Endodermal cell (in vitro differentiated cells): ENCODE data around the gene SPAG6. TPM values are rescaled to one million over a fixed set of nuclear protein-coding genes. Genes with fewer than 3 reads are reported as not detected.

Experiments used
- DNase-seq: peaks from one replicate; pipeline ENCODE4 v3.0.0-alpha.2; 2017
- H3K27ac ChIP-seq: 2 replicates; pipeline ENCODE4 v1.5.1; 2013; ENCODE audit warnings: mild to moderate bottlenecking, low read depth, low read length, moderate library complexity
- H3K27me3 ChIP-seq: 2 replicates; pipeline ENCODE4 v1.6.1; 2013; ENCODE audit warnings: mild to moderate bottlenecking, low read length, moderate library complexity; ENCODE audit not compliant: insufficient read depth, control insufficient read depth, poor library complexity, severe bottlenecking
- H3K36me3 ChIP-seq: 2 replicates; pipeline ENCODE4 v1.7.0; 2013; ENCODE audit warnings: mild to moderate bottlenecking, low read length, moderate library complexity; ENCODE audit not compliant: control insufficient read depth, insufficient read depth
- H3K4me1 ChIP-seq: one replicate; pipeline ENCODE4 v1.7.0; 2013; ENCODE audit warnings: low read length; ENCODE audit not compliant: control insufficient read depth, insufficient read depth
- H3K4me3 ChIP-seq: 2 replicates; pipeline ENCODE4 v1.5.1; 2013; ENCODE audit warnings: mild to moderate bottlenecking, low read length, moderate library complexity
- H3K9ac ChIP-seq: 2 replicates; pipeline ENCODE4 v1.6.1; 2013; ENCODE audit warnings: mild to moderate bottlenecking, low read length, moderate library complexity; ENCODE audit not compliant: poor library complexity, severe bottlenecking; ENCODE audit errors: extremely low read depth
- H3K9me3 ChIP-seq: 2 replicates; pipeline ENCODE4 v1.6.1; 2013; ENCODE audit warnings: mild to moderate bottlenecking, low read length, moderate library complexity; ENCODE audit not compliant: control insufficient read depth
- H3K27ac Mint-ChIP-seq: 2 replicates; pipeline ENCODE4 v1.8.0; 2020; ENCODE audit warnings: mixed read lengths
- H3K27me3 Mint-ChIP-seq: 2 replicates; pipeline ENCODE4 v1.8.0; 2021; ENCODE audit warnings: mild to moderate bottlenecking, mixed read lengths; ENCODE audit not compliant: insufficient read depth
- H3K36me3 Mint-ChIP-seq: 2 replicates; pipeline ENCODE4 v1.8.0; 2020; ENCODE audit warnings: low read depth, mixed read lengths
- H3K4me1 Mint-ChIP-seq: 2 replicates; pipeline ENCODE4 v1.8.0; 2020; ENCODE audit warnings: mixed read lengths
- H3K4me3 Mint-ChIP-seq: 2 replicates; pipeline ENCODE4 v1.8.0; 2020; ENCODE audit warnings: mild to moderate bottlenecking, moderate library complexity, mixed read lengths
- H3K9me3 Mint-ChIP-seq: 2 replicates; pipeline ENCODE4 v1.8.0; 2020; ENCODE audit warnings: mild to moderate bottlenecking, mixed read lengths
- WGBS, 2 experiments: methylation state at CpG; one replicate each; pipeline versions ENCODE4 v1.1.5 to v1.1.7; 2013; ENCODE audit warnings: missing lambda C conversion rate in 2 of 2, mixed read lengths in 1 of 2; ENCODE audit not compliant: insufficient coverage in 1 of 2, insufficient read length in 1 of 2; 5-methylcytosine and 5-hydroxymethylcytosine counted together
- total RNA-seq, 2 donors: library from RNA; stranded (reverse); fragmentation: NEBNext Ultra II Directional in 1 of 2; extraction: Animal tissue kit (Norgen Biotek cat#: 25700) in 1 of 2; gene quantifications; 2 replicates in 1 of 2; 3 replicates in 1 of 2; pipeline ENCODE4 v1.2.1, GENCODE V29; 2021
- TF ChIP-seq, protein P1 (sequence below): fragments of 200-600 bp; sonication (generic); conservative IDR thresholded peaks from 2 replicates; pipeline ENCODE4 v1.5.0; 2021; ENCODE audit warnings: antibody characterized with exemption, mild to moderate bottlenecking

The SPAG6 gene
- total RNA-seq, 2 donors from 2014 or later = 1.1 to 2.1 TPM

GRCh38 chr10:22344781-22345300 lies 455 bp upstream of the SPAG6 start:
- Mint-ChIP-seq H3K4me1 (peaks cover 7% of the 10 kb centered on the region), H3K27me3 (peaks cover 94% of the 10 kb centered on the region), H3K27ac (no peak overlapping the region), H3K36me3 (no peaks in the 10 kb centered on the region), H3K9me3 (peaks cover 4% of the 10 kb centered on the region), H3K4me3 (peak overlapping the region; percentile 51)
- Histone ChIP-seq H3K9me3 (no peaks in the 10 kb centered on the region), H3K27ac (no peak overlapping the region), H3K36me3 (no peaks in the 10 kb centered on the region), H3K4me3 (peak overlapping the region; percentile 69), H3K27me3 (peaks cover 95% of the 10 kb centered on the region), H3K9ac (no peak overlapping the region), H3K4me1 (peaks cover 4% of the 10 kb centered on the region)
- TF ChIP-seq, protein P1, sequence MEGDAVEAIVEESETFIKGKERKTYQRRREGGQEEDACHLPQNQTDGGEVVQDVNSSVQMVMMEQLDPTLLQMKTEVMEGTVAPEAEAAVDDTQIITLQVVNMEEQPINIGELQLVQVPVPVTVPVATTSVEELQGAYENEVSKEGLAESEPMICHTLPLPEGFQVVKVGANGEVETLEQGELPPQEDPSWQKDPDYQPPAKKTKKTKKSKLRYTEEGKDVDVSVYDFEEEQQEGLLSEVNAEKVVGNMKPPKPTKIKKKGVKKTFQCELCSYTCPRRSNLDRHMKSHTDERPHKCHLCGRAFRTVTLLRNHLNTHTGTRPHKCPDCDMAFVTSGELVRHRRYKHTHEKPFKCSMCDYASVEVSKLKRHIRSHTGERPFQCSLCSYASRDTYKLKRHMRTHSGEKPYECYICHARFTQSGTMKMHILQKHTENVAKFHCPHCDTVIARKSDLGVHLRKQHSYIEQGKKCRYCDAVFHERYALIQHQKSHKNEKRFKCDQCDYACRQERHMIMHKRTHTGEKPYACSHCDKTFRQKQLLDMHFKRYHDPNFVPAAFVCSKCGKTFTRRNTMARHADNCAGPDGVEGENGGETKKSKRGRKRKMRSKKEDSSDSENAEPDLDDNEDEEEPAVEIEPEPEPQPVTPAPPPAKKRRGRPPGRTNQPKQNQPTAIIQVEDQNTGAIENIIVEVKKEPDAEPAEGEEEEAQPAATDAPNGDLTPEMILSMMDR = no peak
- 7 to 20% methylated on average over 8 to 26 of the region's 26 CpGs for WGBS, 2 experiments
- no peak for DNase-seq

- WGBS, 2 experiments = 8 to 19% methylated on average over 2 to 8 of the region's 8 CpGs
- H3K27ac Mint-ChIP-seq = no peak overlapping the region
- H3K9me3 ChIP-seq = no peaks in the 10 kb centered on the region
- TF ChIP-seq, protein P1 = no peak
- H3K36me3 ChIP-seq = no peaks in the 10 kb centered on the region
- H3K9ac ChIP-seq = no peak overlapping the region
- no peak overlapping the region for H3K27ac ChIP-seq
- H3K9me3 Mint-ChIP-seq = peaks cover 4% of the 10 kb centered on the region
- no peak for DNase-seq
- H3K4me1 Mint-ChIP-seq = peaks cover 4% of the 10 kb centered on the region
- H3K4me3 ChIP-seq = no peak overlapping the region
- H3K4me3 Mint-ChIP-seq = peak overlapping the region; percentile 51
- H3K27me3 Mint-ChIP-seq = peaks cover 87% of the 10 kb centered on the region
- H3K36me3 Mint-ChIP-seq = no peaks in the 10 kb centered on the region
- H3K4me1 ChIP-seq = no peaks in the 10 kb centered on the region
- H3K27me3 ChIP-seq = peaks cover 91% of the 10 kb centered on the region
These were observed 883 bp downstream of the SPAG6 start for GRCh38 chr10:22346096-22346661.

- Mint-ChIP-seq H3K27me3 (peaks cover 58% of the 10 kb centered on the region), H3K4me1 (peaks cover 4% of the 10 kb centered on the region), H3K4me3 (no peak overlapping the region), H3K36me3 (no peaks in the 10 kb centered on the region), H3K27ac (no peak overlapping the region), H3K9me3 (peaks cover 2% of the 10 kb centered on the region)
- 100% methylated on average over 1 of the region's 1 CpG for WGBS, 2 experiments
- Histone ChIP-seq H3K4me1 (no peaks in the 10 kb centered on the region), H3K9ac (no peak overlapping the region), H3K36me3 (no peaks in the 10 kb centered on the region), H3K27ac (no peak overlapping the region), H3K9me3 (no peaks in the 10 kb centered on the region), H3K27me3 (peaks cover 56% of the 10 kb centered on the region), H3K4me3 (no peak overlapping the region)
- no peak for DNase-seq
- TF ChIP-seq, protein P1 = no peak
These were observed 4.5 kb downstream of the SPAG6 start for GRCh38 chr10:22349755-22350154.
